GM21529 (cell line): ENCODE results near the gene PLD1.

Experiments
- ATAC-seq: cut with Tn5 transposase; IDR thresholded peaks from one replicate; pipeline ENCODE4 v1.9.1; 2021; ENCODE audit not compliant: unreplicated experiment

The PLD1 gene

GRCh38 chr3:171797265-171797679, 13.0 kb downstream of the PLD1 start:
- peak; percentile 74 for ATAC-seq

GRCh38 chr3:171796625-171797264, 13.5 kb downstream of the PLD1 start:
- ATAC-seq, result no peak

GRCh38 chr3:171792531-171792930, 17.8 kb downstream of the PLD1 start:
- ATAC-seq, result no peak

DNA sequence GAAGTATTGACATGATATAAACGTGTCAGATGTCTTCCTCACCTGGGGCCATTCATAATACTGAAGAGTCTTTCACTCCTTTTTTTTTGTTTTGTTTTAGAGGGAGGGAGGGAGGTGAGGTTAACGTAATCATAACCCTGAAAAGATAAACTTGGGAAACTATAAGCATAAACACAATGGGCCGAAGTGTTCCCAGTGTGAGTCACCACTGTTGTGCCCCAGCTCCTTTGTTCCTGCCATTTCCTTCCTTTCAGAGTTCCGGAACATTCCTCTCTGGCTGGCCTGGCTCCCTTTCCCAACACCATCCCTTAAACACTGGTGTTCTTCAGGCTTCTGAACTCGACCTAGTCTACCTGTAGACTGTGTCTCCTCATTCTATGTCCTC, 18.6 kb downstream of the PLD1 start:
- no peak for ATAC-seq

- no peak for ATAC-seq
Measured at GRCh38 chr3:171790898-171791691, 19.2 kb downstream of the PLD1 start.

DNA sequence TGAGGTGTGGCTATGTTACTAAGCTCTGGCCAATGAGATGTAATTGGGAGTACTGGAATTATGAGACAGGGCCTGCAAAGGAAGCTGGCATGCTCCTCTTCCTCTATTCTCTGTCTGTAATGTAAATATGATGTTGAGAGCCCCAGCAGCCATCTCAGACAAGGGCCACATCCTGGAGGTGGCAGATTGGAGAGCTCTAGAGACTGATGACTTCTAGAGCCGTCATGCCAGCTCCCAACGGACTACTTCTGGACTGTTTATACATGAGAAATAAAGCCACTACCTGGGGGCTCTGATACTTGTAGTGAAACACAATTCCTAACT, 19.7 kb downstream of the PLD1 start:
- ATAC-seq, result no peak

- no peak for ATAC-seq
Measured at GRCh38 chr3:171789759-171790505, 20.4 kb downstream of the PLD1 start.

- ATAC-seq, result no peak
Measured at GRCh38 chr3:171788546-171789351, 21.5 kb downstream of the PLD1 start.

DNA sequence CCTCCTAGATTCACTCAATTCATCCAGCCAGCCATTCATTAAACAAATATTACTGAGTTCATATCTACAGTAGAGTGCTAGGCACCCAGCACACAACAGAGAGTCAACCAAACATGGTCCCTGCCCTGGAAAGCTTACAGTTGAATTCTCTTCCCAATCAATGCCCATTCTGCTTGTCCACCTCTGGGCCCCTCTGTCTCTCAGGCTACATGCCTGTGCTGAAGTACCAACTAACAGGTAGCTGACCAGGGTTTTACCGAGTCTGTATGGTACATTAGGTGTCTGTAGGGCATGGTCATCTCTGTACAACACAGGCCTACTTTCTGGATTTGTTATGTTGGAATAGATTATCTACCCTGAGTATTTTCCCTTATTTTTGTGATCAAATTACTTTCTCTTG, 23.3 kb downstream of the PLD1 start:
- no peak for ATAC-seq

GRCh38 chr3:171784937-171785336, 25.3 kb downstream of the PLD1 start:
- ATAC-seq, result no peak

GRCh38 chr3:171784387-171784786, 25.9 kb downstream of the PLD1 start:
- ATAC-seq, result no peak

DNA sequence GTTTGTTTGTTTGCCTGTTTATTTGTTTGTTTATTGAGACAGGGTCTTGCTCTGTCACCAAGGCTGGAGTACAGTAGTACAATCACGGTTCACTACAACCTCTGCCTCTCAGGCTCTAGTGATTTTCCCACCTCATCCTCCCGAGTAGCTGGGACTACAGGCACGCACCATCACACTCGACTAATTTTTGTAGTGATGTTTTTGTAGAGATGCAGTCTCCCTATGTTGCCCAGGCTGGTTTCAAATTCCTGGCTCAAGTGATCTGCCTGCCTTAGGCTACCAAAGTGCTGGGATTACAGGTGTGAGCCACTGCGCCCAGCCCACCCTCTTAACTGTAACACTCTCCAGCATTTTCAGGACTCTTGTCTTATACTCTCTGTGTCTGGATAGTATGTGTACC, 26.7 kb downstream of the PLD1 start:
- no peak for ATAC-seq

GRCh38 chr3:171783086-171783485, 27.2 kb downstream of the PLD1 start:
- no peak for ATAC-seq

GRCh38 chr3:171782617-171783016, 27.7 kb downstream of the PLD1 start:
- ATAC-seq, result no peak

DNA sequence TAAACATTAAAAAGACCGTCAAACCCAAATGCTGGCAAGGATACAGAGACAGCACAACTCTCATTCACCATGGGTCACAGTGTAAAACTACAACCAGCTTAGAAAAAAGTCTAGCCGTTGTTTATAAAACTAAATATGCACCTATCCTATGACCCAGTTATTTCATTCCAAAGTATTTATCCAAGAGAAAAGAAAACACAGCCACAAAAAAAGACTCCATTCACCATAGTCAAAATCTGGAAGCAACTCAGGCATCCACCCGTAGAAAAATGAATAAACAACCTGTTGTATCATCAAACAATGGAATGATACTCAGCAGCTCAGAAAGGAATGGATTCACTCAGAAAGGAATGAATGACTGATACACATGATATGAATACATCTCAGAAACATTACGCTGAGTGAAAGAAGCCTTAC, 28.6 kb downstream of the PLD1 start:
- no peak for ATAC-seq

DNA sequence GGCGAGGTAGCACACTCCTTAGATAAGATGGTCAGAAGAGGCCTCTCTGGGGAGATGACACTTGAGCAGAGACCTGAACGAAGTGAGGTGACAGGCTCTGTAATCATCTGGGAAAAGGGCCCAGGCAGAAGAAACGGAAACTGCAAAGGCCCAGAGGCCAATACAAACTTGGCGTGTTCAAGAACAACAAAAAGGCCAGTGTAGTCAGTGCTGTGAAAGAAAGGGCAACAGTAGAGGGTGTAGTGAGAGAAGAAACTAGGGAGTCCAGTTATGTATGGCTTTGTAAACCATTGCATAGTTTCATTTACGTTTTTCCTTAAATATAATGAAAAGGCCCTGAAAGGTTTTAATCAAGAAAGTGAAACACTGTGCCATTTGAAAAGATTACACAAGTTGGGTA, 31.8 kb downstream of the PLD1 start:
- no peak for ATAC-seq

- no peak for ATAC-seq
Measured at GRCh38 chr3:171777596-171777995, 32.7 kb downstream of the PLD1 start.

- no peak for ATAC-seq
Measured at GRCh38 chr3:171776839-171777583, 33.3 kb downstream of the PLD1 start.

DNA sequence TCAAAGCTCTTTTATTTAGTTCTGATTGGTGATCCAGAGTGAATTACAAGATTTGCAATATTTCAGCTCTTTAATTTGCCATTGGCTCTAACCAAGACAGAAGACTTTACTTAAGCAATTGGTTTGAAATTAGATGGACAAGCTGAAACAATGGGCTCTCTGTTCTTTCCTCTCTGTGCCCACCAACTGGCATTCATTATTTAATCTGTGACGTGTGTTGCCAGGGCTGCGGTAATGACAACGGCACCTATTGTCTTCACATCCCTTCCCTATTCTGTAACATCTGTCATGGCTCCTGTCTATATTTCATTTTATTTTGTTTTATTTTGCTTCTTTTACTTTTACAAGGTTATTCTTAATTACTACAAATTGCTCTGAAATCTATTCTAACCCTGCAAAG, 33.9 kb downstream of the PLD1 start:
- no peak for ATAC-seq

GRCh38 chr3:171775943-171776342, 34.3 kb downstream of the PLD1 start:
- no peak for ATAC-seq

DNA sequence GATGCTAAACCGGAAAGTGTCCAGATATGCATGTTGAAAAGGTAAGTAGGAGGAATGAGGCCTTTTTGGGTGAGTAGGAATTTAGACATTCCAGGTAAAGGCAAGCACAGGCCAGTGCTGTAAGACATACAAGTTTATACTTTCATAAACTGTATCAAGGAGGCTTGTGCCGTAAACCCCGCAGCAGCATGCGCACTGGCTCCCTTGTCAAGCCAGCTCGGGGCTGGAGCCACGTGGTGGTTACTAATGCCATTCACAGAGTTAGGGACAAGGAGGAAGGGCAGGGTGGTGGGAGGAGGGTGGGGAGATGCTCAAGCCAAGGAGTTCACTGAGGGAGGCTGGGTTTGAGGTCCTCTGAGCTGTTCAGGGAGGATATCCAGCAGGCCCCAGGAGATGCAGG, 35.8 kb downstream of the PLD1 start:
- ATAC-seq, result no peak
